Stimulated activated CD4-positive, alpha-beta T cell treated with anti-CD3 and anti-CD28 coated beads, Interleukin-4, amount 100 ng/mL, for 24 hours (primary cell): ENCODE results near the gene ZBTB45.
A peak's percentile ranks its signal among the peaks of the same experiment; 100 is the strongest.

ENCODE experiments used
- DNase-seq: peaks from one replicate; pipeline ENCODE4 v3.0.0-alpha.2; 2020

Gene ZBTB45

DNA sequence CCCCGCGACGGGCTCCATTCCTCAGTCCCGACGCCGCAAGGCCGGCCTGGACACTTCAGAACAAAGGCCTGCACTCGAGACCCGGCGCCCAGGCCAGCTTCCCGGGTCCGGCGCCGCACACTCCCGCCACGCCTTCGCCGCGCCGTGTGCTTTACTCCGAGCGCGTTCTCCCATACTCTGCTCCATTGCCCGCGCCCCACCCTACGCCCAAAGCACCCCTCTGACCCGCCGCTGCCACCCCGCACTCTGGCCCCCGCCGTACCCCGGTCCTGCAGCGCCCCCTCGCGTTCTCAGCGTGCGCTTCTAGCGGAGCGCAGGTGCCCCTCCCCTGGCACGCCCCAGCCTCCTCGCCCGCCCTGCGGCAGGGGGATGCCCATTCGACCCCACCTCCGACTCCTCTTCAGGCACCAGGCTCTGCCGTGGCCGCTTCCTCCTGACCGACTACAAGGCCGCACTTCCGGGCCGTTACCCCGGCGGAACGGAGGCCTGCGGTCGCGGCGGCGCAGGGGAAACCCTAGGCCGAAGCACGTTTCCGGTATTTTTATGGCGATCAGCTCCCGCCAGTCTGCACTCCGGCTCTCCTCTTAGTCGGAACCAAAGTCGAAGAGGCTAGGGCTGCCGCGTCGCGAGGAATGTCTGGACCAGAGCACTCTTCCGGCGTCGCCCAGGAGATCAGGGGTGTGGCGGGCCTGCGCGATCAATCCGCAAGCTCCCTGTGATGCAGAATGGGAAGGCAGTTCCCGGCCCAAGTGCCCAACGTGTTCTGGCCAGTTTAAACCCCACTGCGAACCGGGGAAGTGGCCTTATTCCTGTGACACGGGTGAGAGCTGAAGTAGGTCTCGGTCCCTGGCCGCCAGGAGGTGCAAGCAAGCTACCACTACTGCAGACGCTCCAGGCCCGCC is at the start of gene ZBTB45:
ZBTB45 (minus strand) TSS at position 456 of the 902 bp plus-strand sequence. CDS start 2,137 bp downstream, outside the sequence.
- DNase-seq = peak; percentile 91

DNA sequence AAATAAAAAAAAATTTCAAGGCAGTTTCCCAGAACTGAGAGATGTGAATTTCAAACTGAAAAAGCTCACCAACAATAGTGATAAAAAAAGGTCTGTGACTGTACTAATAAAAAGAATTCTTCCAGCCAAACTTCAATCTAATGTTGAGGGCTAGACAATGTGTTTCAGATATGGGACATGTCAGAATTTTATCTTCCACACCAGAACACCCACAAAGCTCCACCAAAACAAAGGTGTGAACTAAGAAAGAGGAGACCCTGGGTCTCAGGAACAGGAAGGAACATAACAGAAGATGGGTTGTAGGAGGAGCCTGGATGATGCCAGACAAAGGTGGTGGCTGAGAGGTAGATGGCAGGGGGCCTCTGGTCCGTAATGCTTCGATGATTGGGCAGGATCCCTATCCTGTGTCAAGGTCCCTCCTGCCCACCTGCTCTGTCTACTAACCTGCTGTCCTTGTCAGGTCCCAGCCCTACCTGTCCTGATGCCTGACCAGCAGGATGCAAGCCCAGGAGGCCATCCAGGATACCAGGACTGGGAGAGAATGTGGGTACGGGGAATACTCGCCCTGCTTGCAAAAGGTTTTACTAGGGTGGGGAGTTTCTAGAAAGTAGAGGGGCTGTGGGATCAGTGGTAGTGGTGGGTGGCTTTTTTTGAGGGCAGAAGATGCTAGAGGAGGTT is 49.0 kb upstream of the ZBTB45 start:
- no peak for DNase-seq

DNA sequence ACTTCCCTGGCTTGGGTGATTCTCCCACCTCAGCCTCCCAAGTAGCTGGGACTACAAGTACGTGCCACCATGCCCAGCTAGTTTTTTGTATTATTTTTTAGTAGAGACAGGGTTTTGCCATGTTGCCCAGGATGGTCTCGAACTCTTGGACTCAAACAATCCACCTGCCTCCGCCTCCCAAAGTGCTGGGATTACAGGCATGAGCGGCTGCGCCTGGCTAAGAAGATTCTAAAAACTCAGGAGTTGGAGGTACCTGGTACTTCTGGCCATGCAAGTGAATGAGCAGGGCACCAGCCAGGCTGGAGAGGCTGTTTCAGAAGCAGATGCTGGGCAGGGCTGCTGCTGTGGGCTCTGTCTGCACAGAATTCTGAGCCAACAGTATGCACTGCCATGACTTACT is 47.4 kb upstream of the ZBTB45 start:
- no peak for DNase-seq

DNA sequence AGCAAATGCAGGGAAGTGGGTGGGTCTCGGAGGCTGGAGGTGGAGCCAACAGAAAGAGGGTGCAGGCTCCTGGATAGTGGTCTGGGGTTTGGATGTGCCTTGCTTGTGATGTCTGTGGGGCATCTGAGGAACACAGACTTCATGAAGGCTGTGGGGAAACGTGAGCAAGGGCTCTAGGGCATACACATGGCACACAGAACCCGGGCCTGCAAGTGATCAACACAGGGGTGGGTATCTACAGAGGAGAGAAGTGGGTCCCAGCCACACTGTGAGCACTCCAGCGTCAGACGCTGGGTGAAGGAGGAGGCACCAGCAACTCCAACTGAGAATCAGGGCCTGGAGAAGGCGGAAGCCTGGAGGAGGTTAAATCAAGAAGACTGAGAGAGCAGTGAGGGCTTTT is 44.2 kb upstream of the ZBTB45 start:
- no peak for DNase-seq

DNA sequence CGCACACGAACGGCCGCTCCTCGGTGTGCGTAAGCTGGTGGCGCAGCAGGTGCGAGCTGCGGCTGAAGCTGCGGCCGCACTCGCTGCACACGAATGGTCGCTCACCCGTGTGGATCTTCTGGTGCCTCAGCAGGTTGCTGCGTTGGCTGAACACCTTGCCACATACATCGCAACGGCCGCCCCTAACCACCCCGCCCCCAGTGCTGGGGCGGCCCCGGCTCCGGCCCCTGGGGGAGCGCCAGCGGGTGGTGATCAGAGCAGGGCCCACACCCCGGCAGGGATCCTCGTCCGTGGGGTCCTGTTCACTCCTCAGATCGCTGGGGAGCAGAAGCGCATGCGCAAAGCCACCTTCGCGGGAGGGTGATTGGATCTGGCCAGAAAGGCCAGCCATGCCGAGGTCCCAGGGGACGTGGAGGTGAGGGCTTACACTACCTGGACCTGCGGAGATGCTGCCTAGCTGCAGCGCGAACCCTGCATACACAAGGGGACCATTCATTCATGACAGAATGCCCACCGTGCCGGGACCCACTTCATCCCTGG is 43.5 kb upstream of the ZBTB45 start:
- peak; percentile 46 for DNase-seq

DNA sequence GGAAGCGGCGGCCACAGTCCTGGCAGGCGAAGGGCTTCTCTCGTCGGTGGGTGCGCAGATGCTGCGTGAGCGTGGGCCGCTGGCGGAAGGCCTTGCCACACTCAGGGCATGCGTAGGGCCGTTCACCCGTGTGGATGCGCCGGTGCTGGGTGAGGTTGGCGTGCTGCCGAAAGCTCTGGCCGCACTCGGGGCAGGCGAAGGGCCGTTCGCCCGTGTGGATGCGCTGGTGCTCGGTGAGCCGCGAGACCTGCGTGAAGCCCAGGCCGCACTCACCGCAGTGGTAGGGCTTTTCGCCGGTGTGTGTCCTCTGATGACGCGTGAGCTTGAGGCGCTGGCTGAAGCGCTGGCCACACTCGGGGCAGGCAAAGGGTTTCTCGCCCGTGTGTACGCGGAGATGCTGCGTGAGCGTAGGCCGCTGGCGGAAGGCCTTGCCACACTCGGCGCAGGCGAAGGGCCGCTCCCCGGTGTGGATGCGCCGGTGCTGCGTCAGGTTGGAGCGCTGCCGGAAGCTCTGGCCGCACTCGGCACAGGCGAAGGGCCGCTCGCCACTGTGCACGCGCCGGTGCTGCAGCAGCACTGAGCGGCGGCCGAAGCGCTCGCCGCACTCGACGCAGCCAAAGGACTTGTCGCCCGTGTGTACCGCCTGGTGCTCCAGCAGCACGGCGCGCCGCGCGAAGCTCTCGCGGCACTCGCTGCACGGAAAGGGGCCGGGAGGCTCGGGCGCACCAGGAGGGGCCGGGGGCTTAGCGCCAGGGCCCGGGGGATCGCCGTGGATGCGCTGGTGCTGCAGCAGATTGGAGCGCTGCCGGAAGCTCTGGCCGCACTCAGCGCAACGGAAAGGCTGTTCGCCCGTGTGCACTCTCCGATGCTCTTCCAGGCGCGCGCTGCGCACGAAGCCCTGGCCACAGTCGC is 42.8 kb upstream of the ZBTB45 start:
- DNase-seq = peak; percentile 34

DNA sequence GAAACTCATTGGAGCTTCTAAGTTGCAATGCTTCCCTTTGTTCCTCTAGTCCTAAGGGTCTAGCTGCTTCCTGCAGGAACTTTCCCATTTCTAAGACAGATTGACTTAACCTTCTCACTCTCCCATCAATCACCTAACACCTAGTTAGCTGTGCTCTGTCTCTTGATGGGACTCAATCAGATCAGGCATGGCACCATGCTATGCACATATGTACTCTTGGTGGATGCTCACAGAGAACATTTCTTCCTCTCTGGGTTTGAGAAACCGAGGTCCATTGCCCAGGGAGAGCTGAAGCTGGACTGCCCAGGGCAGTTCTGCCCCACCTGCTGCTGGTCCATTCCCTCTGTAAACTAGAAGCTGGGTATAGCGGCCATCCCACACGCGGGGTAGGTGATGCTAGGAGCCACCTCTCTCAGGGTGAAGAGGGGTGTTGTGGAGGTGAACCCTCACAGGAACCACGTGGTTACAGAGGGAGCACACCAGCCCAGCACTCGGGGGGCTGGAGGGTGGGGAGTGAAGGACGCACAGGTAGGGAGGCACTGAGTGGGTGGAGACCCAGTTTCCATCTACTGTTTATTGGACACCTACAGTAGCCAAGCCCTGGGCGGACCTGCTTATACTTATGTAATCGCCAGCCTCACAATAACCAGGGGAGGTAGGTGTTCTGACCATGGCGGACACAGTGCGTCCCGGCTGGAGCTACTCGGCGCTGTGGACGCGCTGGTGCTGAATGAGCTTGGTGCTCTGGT is 41.9 kb upstream of the ZBTB45 start:
- no peak for DNase-seq

DNA sequence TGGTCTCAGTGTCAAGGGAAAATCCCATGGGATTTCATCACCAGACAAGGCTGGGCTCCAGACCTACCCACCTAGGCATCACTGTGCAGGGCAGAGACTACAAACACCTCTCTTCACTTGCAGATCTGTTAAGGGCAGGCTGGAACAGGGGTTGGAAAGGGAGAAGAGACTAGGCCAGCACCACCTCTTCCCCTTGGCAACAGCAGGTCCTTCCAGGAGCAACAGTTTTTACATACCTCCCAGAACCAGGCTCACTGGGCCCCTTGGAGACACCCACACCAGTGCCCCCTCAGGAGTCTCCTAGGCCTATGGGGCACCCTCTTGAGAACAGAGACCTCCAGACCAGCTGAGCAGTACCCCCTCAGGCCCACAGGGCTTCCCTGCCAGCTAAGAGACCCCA is 41.3 kb upstream of the ZBTB45 start:
- DNase-seq = no peak

DNA sequence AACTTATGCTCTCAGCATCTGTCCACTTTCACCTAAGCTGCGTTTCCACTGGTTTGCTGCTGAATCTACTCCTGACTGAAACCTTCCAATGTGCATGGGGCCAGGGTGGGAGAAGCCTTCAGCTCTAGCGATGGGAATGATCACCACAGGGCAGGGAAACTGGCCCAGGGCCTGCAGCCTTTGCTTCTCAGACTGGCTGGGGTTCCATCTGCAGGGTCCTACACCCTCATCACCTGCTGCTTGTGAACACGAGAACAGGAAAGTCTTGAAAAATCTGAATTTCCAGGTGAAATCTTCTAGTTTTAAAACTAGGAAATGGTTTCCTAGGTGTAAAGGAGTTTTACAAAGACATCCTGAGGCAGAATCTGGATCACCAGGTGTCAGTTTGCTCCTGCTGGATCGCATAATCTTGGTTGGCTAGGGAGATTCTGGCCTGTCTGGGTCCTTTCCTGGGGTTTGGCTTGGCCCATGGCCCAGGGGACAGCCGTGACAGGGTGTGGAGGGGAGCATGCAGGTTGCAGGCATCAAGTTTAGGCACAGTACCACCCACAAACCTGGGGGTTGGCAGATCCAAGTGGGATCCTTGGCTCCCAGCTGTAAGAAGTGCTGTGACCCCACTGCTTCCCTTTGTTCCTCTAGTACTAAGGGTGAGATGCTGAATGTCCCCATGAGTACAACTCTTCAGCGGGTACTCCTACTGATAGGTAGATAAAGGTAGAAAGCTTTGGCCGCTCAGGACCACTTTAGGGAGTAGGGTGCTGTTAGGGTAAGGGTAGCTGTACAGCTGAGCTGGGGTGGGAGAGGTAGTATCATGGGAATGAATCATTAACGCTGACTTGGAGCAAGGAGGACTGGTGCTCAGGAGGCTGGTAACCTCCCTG is 40.6 kb upstream of the ZBTB45 start:
- no peak for DNase-seq

DNA sequence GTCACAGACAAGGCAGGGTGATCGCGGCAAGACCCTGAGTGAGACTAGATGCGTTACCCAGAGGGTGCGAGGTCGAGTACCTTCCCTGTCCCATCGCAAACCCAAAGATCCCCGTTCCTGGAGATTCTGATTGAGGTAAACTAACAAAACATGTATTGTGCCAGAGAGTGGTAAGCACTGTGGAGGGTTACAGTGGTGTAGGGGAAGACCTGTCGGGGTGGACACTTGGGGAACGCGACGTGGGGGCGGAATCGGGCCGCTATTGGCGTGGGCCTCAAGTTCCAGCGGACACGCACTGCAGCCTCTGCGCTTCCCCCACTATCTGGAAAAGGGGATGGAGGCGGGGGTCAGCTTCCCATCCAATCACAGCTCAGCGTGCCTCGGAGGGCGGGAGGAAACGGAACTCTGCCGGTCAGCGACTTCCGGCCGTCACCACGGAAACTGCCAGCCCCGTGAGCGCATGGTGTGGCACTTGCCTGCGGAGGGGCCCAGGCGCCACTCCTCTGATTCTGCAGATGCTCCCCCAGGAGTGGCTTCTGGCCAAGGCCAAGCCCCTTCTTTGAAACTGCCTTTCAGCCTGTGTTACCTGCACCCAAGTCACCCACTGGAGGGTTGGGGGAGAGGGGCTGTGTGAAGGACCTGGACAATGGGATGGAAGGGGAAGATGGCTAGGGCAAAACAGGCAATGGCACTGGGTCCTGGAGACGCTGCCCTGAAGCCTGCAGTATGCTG is 39.8 kb upstream of the ZBTB45 start:
- peak; percentile 78 for DNase-seq

DNA sequence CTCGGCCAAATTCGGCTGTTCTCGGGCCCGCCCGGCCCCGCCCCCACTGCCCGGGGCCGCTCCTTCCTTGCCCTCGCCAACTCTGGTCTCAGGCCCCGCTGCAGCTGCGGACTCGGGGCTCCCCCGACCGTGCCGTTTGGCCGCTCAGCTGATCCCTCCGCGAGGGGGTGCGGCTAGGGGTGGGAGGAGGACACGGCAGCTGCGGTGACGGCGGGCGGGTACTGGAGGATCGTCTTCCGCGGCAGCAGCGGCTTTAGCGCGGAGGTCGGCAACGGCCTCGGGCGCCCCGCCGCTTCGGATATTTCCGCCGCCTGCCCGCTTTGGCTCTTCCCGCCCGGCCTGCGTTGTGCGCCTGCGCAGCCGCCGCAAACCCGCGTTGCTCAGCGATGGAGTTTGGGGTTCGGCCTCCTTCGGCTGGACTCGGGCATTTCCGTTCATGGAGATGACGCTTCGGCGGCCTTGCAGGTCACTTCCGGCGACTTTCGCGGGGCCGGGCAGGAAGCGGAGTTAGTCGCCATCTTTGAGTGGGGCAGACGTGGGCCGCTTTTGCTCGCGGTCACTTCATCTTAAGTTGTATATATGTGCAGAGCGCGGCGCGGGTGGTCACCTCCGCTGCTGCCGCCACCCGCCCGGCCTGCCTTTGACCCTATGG is 39.1 kb upstream of the ZBTB45 start:
- DNase-seq = peak; percentile 100

DNA sequence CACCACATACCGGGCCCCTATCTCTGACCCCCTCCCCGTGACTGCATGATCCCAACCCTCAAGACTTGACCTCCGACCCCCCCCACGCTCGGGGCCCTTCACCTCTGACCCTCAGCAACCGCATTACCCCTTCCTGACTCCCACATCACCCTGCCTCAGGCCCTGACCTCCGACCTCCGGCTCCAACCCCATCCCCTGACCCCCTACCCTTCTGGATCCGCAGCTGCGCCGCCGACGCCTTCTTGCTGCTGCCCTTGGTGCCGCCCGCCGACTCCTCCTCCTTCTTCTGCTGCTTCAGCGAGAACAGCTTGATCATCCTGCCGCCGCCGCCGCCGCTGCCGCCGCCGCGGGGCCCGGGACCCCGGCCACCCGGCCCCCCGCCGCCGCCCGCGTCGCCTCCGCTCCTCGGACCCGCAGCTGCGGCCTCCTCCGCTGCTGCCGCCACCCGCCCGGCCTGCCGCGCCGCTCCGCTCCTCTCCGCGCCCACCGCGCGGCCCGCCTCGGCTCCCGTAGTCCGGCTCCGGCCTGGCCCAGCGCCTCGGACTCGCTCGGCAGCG is 38.5 kb upstream of the ZBTB45 start, which contains the start of gene UBE2M:
UBE2M (minus strand) TSS at position 546 of the 557 bp plus-strand sequence; CDS start at position 316, 230 bp downstream.
- peak; percentile 67 for DNase-seq

DNA sequence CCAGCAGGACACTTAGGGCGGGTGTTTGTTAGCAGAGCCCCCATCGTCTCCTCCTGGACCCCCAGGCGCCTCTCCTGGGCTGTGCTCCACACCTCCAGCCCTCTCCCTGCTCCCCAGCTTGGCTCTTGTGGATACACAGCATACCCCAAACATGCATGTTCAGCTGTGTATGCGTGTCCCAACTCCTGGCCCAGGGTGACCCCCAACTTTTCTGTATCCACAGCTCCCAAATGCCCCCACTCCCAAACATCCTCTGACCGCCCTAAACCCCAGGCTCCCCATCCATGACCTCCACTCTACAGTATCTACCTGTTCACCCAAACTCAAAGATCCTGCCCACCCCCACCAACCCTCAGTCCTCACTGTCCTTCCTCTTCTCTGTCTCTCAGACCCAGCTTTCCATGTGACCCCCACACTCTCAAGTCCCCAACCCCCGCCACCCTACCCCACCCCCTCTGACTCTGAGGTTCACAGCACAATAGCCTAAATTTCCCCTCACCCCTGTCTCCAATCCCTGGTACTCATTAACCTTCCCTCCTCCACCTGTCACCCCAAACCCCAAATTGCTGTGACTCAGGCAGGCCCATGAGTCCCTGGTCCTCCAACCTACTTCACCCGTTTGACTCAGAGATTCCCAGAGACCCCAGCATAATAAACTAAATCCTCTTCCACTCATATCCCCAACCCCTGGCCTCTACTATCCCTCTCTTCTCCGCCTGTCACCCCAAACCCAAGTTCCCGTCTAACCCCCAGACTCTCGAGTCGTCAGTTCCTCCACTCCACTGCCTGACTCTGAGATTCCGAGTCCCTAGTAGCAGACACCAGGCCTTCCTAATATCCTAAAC is 37.8 kb upstream of the ZBTB45 start:
- no peak for DNase-seq

DNA sequence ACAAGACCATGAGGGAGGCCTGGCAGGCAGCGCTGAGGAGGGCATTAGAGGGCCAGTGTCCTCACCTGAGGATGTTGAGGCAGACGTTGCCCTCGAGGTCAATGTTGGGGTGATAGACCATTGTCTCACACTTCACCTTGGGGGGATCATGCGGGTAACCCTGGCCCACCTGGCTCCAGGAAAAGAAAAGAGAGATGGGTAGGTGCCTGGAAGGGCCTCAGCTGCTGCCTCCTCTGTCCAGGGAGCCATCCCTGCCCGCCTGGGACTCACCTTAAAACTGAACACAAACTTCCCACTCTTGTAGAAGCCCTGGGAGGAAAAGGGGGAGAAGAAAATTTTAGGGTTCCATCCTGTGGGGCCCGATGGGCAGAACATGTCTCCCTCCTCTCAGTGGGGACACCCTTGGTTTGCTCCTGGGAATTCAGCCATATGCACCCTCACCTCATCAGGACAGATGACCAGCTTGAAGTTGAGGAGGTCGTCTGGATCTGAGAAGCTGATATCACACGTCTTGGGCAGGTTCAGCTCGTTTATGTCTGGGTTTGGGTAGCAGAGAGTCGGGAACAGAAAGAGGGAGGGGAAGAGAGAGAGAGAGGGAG is 37.1 kb upstream of the ZBTB45 start:
- DNase-seq = no peak

DNA sequence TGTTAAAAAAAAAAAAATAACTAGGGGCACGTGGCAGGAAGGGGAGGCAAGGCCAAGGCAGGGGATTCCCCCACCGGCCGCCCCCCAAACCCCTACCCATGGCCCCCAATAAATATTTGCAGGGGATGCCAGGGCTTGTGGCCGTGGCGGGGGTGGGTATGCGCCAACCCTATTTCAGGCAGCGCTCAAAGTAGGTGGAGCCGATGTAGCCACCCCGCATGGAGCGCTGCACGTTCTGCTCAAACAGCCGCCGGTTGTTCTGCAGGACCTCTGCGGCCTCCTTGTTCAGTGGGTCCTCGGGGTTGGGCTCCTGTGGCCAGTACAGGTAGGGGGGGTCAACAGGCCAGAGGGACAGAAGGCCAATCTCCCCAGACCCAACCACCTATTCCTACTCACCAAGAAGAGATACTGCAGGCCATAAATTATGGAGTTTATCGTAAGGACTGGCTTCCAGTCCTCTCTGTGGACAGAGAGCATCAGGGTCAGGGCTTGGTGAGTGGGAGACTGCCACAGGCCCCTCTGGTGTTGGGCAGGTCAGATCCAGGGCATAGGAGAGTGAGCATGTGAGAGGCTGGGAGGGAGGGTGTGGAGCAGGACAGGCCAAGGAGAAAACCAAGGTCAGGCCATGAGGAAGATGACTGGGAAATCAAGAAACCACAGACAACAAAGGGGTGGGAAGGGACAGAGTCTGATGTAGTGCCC is 36.5 kb upstream of the ZBTB45 start:
- no peak for DNase-seq

DNA sequence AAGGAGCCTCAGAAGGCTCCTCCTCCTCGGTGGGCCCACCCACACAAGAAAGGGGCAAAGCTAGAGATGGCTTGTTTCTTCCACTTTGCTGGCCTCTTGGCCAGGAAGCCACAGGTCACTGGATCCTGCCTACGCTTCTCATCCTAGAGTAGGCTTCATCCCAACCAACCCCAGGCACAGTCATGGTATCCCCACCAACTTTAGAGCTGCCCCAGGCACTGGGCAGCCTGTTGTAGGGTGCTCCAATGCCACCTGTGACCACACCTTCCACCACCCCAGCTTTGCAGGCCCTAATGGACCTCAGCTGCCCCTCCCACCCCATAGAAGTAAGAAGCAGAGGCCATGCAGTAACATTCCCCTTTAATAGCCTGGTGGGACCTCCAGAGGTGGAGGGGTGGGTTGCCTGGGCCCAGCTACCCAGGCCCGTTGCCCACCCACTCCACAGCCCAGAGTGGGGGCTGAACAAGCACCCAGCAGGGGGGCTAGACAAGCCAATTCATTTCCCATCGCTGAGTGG is 35.8 kb upstream of the ZBTB45 start:
- DNase-seq = no peak
